ENCODE results near the gene REXO2.

The REXO2 gene

GRCh38 chr11:114452399-114452798 is 13.1 kb downstream of the REXO2 start:
- DNase-seq (ENCODE audit: extremely low read depth, insufficient read length), result no peak
- TF ChIP-seq CTCF (IDR thresholded peaks at IDR 0.05; ENCODE audit: insufficient read depth, low read length, poor library complexity, severe bottlenecking), result no peak
- no peaks in the 10 kb centered on the region for H3K27me3 ChIP-seq (replicated peaks; ENCODE audit: control insufficient read depth, insufficient read depth, low read length)
- H3K4me3 ChIP-seq (replicated peaks; ENCODE audit: low read depth, low read length), result no peak overlapping the region
- H3K36me3 ChIP-seq (ENCODE audit: control insufficient read depth, insufficient read depth, low read length), result no peaks in the 10 kb centered on the region

- no peaks in the 10 kb centered on the region for H3K27me3 ChIP-seq (replicated peaks; ENCODE audit: control insufficient read depth, insufficient read depth, low read length)
- no peak for DNase-seq (ENCODE audit: extremely low read depth, insufficient read length)
- H3K4me3 ChIP-seq (replicated peaks; ENCODE audit: low read depth, low read length), result no peak overlapping the region
- no peak for TF ChIP-seq CTCF (IDR thresholded peaks at IDR 0.05; ENCODE audit: insufficient read depth, low read length, poor library complexity, severe bottlenecking)
- H3K36me3 ChIP-seq (ENCODE audit: control insufficient read depth, insufficient read depth, low read length), result no peaks in the 10 kb centered on the region
Observed at GRCh38 chr11:114463999-114464398, 24.7 kb downstream of the REXO2 start.

- no peak for DNase-seq (ENCODE audit: extremely low read depth, insufficient read length)
- no peaks in the 10 kb centered on the region for H3K36me3 ChIP-seq (ENCODE audit: control insufficient read depth, insufficient read depth, low read length)
- H3K4me3 ChIP-seq (replicated peaks; ENCODE audit: low read depth, low read length), result no peak overlapping the region
- no peak for TF ChIP-seq CTCF (IDR thresholded peaks at IDR 0.05; ENCODE audit: insufficient read depth, low read length, poor library complexity, severe bottlenecking)
- no peaks in the 10 kb centered on the region for H3K27me3 ChIP-seq (replicated peaks; ENCODE audit: control insufficient read depth, insufficient read depth, low read length)
Observed at GRCh38 chr11:114466742-114467141, 27.5 kb downstream of the REXO2 start.

GRCh38 chr11:114472661-114473060 is 33.4 kb downstream of the REXO2 start:
- H3K4me3 ChIP-seq (replicated peaks; ENCODE audit: low read depth, low read length), result no peak overlapping the region
- TF ChIP-seq CTCF (IDR thresholded peaks at IDR 0.05; ENCODE audit: insufficient read depth, low read length, poor library complexity, severe bottlenecking), result no peak
- no peaks in the 10 kb centered on the region for H3K36me3 ChIP-seq (ENCODE audit: control insufficient read depth, insufficient read depth, low read length)
- no peak for DNase-seq (ENCODE audit: extremely low read depth, insufficient read length)
- no peaks in the 10 kb centered on the region for H3K27me3 ChIP-seq (replicated peaks; ENCODE audit: control insufficient read depth, insufficient read depth, low read length)

GRCh38 chr11:114478001-114478410 is 38.7 kb downstream of the REXO2 start:
- H3K27me3 ChIP-seq (replicated peaks; ENCODE audit: control insufficient read depth, insufficient read depth, low read length), result no peaks in the 10 kb centered on the region
- no peak overlapping the region for H3K4me3 ChIP-seq (replicated peaks; ENCODE audit: low read depth, low read length)
- DNase-seq (ENCODE audit: extremely low read depth, insufficient read length), result no peak
- no peak for TF ChIP-seq CTCF (IDR thresholded peaks at IDR 0.05; ENCODE audit: insufficient read depth, low read length, poor library complexity, severe bottlenecking)
- no peaks in the 10 kb centered on the region for H3K36me3 ChIP-seq (ENCODE audit: control insufficient read depth, insufficient read depth, low read length)

- no peak for DNase-seq (ENCODE audit: extremely low read depth, insufficient read length)
- Histone ChIP-seq H3K4me3 (replicated peaks; ENCODE audit: low read depth, low read length) (no peak overlapping the region), H3K36me3 (ENCODE audit: control insufficient read depth, insufficient read depth, low read length) (no peaks in the 10 kb centered on the region), H3K27me3 (replicated peaks; ENCODE audit: control insufficient read depth, insufficient read depth, low read length) (peaks cover 1% of the 10 kb centered on the region; the same call in 1 of the 2 replicates)
- no peak for TF ChIP-seq CTCF (IDR thresholded peaks at IDR 0.05; ENCODE audit: insufficient read depth, low read length, poor library complexity, severe bottlenecking)
Observed at GRCh38 chr11:114478768-114479167, 39.5 kb downstream of the REXO2 start.
